Measurements from ENCODE around the gene CFAP206. TPM values are rescaled to one million over a fixed set of nuclear protein-coding genes. Genes with fewer than 3 reads are reported as not detected.

CFAP206 gene
- polyA plus RNA-seq, 2 of the 4 experiments (the other 2 are of a cell fraction): 0.63 to 1.4 TPM

DNA sequence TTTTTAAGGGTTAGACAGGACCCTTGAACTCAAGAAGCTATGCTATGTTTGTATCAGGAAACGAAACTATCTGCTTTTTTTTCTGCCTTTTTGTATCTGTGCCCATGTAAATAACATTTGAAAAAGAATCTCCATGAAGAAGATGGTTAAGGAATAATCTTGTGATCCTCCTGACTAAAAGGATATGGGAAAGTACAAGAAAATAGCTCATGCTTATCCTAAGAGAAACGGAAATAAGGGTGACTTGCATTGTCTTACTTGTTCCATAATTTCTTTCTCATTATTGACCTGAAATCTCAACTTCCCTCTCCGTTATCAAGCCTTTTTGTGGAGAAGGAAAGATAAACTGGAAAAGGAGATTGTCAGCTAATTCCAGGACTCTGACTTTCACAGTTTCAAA is 5.9 kb upstream of the CFAP206 start:
- H3K27ac ChIP-seq: no peak overlapping the region
- H3K4me3 ChIP-seq: no peak overlapping the region
- H3K4me1 ChIP-seq: no peaks in the 10 kb centered on the region
- ChIA-PET POLR2A (no interaction called here), CTCF (interaction anchor here (3.6 kb wide), 1 partner anchor 8 kb away, joined by 18 read pairs; no protein-coding TSS in a partner anchor)
- no peaks in the 10 kb centered on the region for H3K9me3 ChIP-seq
- no peak for DNase-seq (ENCODE audit: low read depth in 1 of 2, low spot score in 1 of 2)
- FAIRE-seq: no peak
- TF ChIP-seq ZSCAN20 (CRISPR knock-in tag; IDR thresholded peaks at IDR 0.05) (no peak), CHD4 (IDR thresholded peaks at IDR 0.05; ENCODE audit: borderline replicate concordance) (no peak), JUN (IDR thresholded peaks at IDR 0.05) (no peak), ZNF302 (CRISPR knock-in tag; IDR thresholded peaks at IDR 0.05) (no peak), CBX2 (IDR thresholded peaks at IDR 0.05; ENCODE audit: borderline replicate concordance, low read depth) (no peak), NPAS2 (CRISPR knock-in tag; IDR thresholded peaks at IDR 0.05; ENCODE audit: borderline replicate concordance) (no peak), HOXB5 (CRISPR knock-in tag; IDR thresholded peaks at IDR 0.05) (no peak), EP300 (IDR thresholded peaks at IDR 0.05) (no peak), POLR2A (IDR thresholded peaks at IDR 0.05; ENCODE audit: low read length) (no peak), TP53 (CRISPR knock-in tag; IDR thresholded peaks at IDR 0.05) (no peak), RAD21 (conservative IDR thresholded peaks at IDR 0.05 in 1 of 2, IDR thresholded peaks at IDR 0.05 in 1 of 2) (no peak)
- TF ChIP-seq, protein P1, sequence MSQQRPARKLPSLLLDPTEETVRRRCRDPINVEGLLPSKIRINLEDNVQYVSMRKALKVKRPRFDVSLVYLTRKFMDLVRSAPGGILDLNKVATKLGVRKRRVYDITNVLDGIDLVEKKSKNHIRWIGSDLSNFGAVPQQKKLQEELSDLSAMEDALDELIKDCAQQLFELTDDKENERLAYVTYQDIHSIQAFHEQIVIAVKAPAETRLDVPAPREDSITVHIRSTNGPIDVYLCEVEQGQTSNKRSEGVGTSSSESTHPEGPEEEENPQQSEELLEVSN (IDR thresholded peaks at IDR 0.05; ENCODE audit: borderline replicate concordance, low read depth): no peak
- TF ChIP-seq, protein P2, sequence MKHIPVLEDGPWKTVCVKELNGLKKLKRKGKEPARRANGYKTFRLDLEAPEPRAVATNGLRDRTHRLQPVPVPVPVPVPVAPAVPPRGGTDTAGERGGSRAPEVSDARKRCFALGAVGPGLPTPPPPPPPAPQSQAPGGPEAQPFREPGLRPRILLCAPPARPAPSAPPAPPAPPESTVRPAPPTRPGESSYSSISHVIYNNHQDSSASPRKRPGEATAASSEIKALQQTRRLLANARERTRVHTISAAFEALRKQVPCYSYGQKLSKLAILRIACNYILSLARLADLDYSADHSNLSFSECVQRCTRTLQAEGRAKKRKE (CRISPR knock-in tag; IDR thresholded peaks at IDR 0.05; ENCODE audit: low read depth): no peak
- TF ChIP-seq, protein P3, sequence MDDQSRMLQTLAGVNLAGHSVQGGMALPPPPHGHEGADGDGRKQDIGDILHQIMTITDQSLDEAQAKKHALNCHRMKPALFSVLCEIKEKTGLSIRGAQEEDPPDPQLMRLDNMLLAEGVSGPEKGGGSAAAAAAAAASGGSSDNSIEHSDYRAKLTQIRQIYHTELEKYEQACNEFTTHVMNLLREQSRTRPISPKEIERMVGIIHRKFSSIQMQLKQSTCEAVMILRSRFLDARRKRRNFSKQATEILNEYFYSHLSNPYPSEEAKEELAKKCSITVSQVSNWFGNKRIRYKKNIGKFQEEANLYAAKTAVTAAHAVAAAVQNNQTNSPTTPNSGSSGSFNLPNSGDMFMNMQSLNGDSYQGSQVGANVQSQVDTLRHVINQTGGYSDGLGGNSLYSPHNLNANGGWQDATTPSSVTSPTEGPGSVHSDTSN (IDR thresholded peaks at IDR 0.05): no peak
- TF ChIP-seq, protein P4, sequence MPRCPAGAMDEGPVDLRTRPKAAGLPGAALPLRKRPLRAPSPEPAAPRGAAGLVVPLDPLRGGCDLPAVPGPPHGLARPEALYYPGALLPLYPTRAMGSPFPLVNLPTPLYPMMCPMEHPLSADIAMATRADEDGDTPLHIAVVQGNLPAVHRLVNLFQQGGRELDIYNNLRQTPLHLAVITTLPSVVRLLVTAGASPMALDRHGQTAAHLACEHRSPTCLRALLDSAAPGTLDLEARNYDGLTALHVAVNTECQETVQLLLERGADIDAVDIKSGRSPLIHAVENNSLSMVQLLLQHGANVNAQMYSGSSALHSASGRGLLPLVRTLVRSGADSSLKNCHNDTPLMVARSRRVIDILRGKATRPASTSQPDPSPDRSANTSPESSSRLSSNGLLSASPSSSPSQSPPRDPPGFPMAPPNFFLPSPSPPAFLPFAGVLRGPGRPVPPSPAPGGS (IDR thresholded peaks at IDR 0.05): no peak
- TF ChIP-seq, protein P5, sequence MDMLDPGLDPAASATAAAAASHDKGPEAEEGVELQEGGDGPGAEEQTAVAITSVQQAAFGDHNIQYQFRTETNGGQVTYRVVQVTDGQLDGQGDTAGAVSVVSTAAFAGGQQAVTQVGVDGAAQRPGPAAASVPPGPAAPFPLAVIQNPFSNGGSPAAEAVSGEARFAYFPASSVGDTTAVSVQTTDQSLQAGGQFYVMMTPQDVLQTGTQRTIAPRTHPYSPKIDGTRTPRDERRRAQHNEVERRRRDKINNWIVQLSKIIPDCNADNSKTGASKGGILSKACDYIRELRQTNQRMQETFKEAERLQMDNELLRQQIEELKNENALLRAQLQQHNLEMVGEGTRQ (IDR thresholded peaks at IDR 0.05): no peak
- no peak overlapping the region for H3K4me2 ChIP-seq
- WGBS (ENCODE audit: missing lambda C conversion rate): 49% methylated on average over 3 of the region's 3 CpGs
- no peak for ATAC-seq

DNA sequence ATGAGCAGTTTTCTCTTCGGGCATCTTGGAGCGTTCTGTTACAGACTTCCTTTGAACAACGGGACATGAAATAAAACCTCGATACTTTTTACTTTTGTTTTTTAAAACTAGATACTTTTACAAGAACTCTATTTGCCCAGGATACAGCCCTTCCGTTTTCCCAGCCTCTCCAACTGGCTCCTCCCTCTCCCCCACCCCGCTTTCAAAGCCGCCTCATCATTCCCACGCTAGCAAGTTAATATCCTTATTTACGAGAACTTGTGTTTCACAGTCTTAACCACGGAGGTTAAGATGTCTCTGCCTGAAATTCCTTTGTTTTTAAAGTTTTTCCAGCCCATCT is 241 bp upstream of the CFAP206 start:
- ChIA-PET POLR2A (no interaction called here), CTCF (interaction anchor here (1.5 kb wide), 1 partner anchor 15 kb away, joined by 7 read pairs; no protein-coding TSS in a partner anchor)
- H3K9me3 ChIP-seq: no peaks in the 10 kb centered on the region
- H3K4me3 ChIP-seq: peak overlapping the region; percentile 81
- no peak for TF ChIP-seq JUNB (IDR thresholded peaks at IDR 0.05)
- no peak for TF ChIP-seq NPAS2 (CRISPR knock-in tag; IDR thresholded peaks at IDR 0.05; ENCODE audit: borderline replicate concordance)
- TF ChIP-seq CBX2 (IDR thresholded peaks at IDR 0.05; ENCODE audit: borderline replicate concordance, low read depth): no peak
- no peak for TF ChIP-seq EP300 (IDR thresholded peaks at IDR 0.05)
- TF ChIP-seq, protein P6, sequence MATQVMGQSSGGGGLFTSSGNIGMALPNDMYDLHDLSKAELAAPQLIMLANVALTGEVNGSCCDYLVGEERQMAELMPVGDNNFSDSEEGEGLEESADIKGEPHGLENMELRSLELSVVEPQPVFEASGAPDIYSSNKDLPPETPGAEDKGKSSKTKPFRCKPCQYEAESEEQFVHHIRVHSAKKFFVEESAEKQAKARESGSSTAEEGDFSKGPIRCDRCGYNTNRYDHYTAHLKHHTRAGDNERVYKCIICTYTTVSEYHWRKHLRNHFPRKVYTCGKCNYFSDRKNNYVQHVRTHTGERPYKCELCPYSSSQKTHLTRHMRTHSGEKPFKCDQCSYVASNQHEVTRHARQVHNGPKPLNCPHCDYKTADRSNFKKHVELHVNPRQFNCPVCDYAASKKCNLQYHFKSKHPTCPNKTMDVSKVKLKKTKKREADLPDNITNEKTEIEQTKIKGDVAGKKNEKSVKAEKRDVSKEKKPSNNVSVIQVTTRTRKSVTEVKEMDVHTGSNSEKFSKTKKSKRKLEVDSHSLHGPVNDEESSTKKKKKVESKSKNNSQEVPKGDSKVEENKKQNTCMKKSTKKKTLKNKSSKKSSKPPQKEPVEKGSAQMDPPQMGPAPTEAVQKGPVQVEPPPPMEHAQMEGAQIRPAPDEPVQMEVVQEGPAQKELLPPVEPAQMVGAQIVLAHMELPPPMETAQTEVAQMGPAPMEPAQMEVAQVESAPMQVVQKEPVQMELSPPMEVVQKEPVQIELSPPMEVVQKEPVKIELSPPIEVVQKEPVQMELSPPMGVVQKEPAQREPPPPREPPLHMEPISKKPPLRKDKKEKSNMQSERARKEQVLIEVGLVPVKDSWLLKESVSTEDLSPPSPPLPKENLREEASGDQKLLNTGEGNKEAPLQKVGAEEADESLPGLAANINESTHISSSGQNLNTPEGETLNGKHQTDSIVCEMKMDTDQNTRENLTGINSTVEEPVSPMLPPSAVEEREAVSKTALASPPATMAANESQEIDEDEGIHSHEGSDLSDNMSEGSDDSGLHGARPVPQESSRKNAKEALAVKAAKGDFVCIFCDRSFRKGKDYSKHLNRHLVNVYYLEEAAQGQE (IDR thresholded peaks at IDR 0.05): no peak
- TF ChIP-seq ZSCAN20 (CRISPR knock-in tag; IDR thresholded peaks at IDR 0.05): no peak
- TF ChIP-seq ESRRA (IDR thresholded peaks at IDR 0.05; ENCODE audit: borderline replicate concordance, low read length): no peak
- TF ChIP-seq HOXA7 (CRISPR knock-in tag; IDR thresholded peaks at IDR 0.05): no peak
- no peak for TF ChIP-seq JUN (IDR thresholded peaks at IDR 0.05)
- no peak for TF ChIP-seq NR3C1 (IDR thresholded peaks at IDR 0.05)
- TF ChIP-seq, protein P2 (CRISPR knock-in tag; IDR thresholded peaks at IDR 0.05; ENCODE audit: low read depth): no peak
- TF ChIP-seq, protein P3 (IDR thresholded peaks at IDR 0.05): no peak
- TF ChIP-seq NFE2L2 (conservative IDR thresholded peaks at IDR 0.05; ENCODE audit: low read length): no peak
- TF ChIP-seq, protein P5 (IDR thresholded peaks at IDR 0.05): no peak
- TF ChIP-seq BHLHE40 (IDR thresholded peaks at IDR 0.05; ENCODE audit: low read depth, low read length): no peak
- TF ChIP-seq RARB (CRISPR knock-in tag; IDR thresholded peaks at IDR 0.05): no peak
- no peak for TF ChIP-seq CHD2 (IDR thresholded peaks at IDR 0.05; ENCODE audit: low read length, partially characterized antibody)
- peak overlapping the region; percentile 77 to 89 for H3K27ac ChIP-seq
- FAIRE-seq (no peak), DNase-seq (ENCODE audit: low read depth in 1 of 2, low spot score in 1 of 2) (peak in 1 of 2 experiments; percentile 25), ATAC-seq (peak; percentile 75 to 81)
- H3K4me1 ChIP-seq: no peaks in the 10 kb centered on the region
- 15% methylated on average over 10 of the region's 10 CpGs for WGBS (ENCODE audit: missing lambda C conversion rate)
- peak overlapping the region; percentile 66 for H3K4me2 ChIP-seq

Data from A549 (cell line).